Gastrocnemius medialis (tissue), 4 donors: ENCODE data around the gene TBC1D2. TPM values are rescaled to one million over a fixed set of nuclear protein-coding genes. Genes with fewer than 3 reads are reported as not detected.

Experiments used
- ATAC-seq, 2 donors: fragments of 150-250 bp; one replicate each; pipeline ENCODE4 v1.9.1; 2016
- DNase-seq, 2 donors: peaks; one replicate each; pipeline ENCODE4 v3.0.0-alpha.2; 2019
- H3K27ac ChIP-seq, 4 donors: fragments of 200-600 bp; sonication (generic); 1 replicate in 1 of 4; 2 replicates in 3 of 4; pipeline ENCODE4 v1.5.1; 2016 to 2018; ENCODE audit warnings: mild to moderate bottlenecking in 2 of 4, moderate library complexity in 1 of 4
- H3K27me3 ChIP-seq, 3 donors: fragments of 200-600 bp; sonication (generic) in 2 of 3; 1 replicate in 1 of 3; 2 replicates in 2 of 3; pipeline versions ENCODE4 v1.5.1 to v1.6.0; 2016 to 2019; ENCODE audit warnings: mild to moderate bottlenecking in 1 of 3, moderate library complexity in 1 of 3
- H3K36me3 ChIP-seq, 2 donors: fragments of 200-600 bp; sonication (generic) in 1 of 2; one replicate each; pipeline ENCODE4 v1.5.1; 2017 to 2018
- H3K4me1 ChIP-seq, 2 donors: fragments of 200-600 bp; sonication (generic) in 1 of 2; one replicate each; pipeline ENCODE4 v1.5.1; 2016 to 2017; ENCODE audit warnings: mild to moderate bottlenecking in 2 of 2
- H3K4me3 ChIP-seq, 4 donors: fragments of 200-600 bp; sonication (generic) in 3 of 4; 1 replicate in 1 of 4; 2 replicates in 3 of 4; pipeline ENCODE4 v1.5.1; 2016 to 2019; ENCODE audit warnings: mild to moderate bottlenecking in 2 of 4
- H3K9me3 ChIP-seq, 3 donors: fragments of 200-600 bp; sonication (generic) in 2 of 3; 1 replicate in 1 of 3; 2 replicates in 2 of 3; pipeline ENCODE4 v1.5.1; 2016 to 2019
- POLR2A ChIP-seq, 2 donors: fragments of 450-650 bp; IDR thresholded peaks; one replicate each; pipeline ENCODE4 v1.6.1; 2017; ENCODE audit warnings: antibody characterized with exemption in 2 of 2, mild to moderate bottlenecking in 2 of 2, moderate library complexity in 2 of 2
- in situ Hi-C, 4 donors: fragments of 200-750 bp; cut with MboI; loops; one replicate each; pipeline versions ENCODE4 v1.15.0 to v1.8.0; 2017; ENCODE audit warnings: low sequenced_read_pairs in 4 of 4
- intact Hi-C: fragments of 100-400 bp; cut with DNase I; formaldehyde crosslinking; loops from one replicate; pipeline ENCODE4 v1.15.1; 2023; ENCODE audit warnings: low total_unique reads
- total RNA-seq, 4 donors: library from RNA; depleted of rRNA; stranded (reverse); fragments of >200 nt; gene quantifications; one replicate each; pipeline versions ENCODE4 v1.1.0 to v1.2.3, GENCODE V29; 2016
- TF ChIP-seq, protein P1 (sequence below), 5 experiments: fragments of 450-650 bp in 3 of 5; fragments of 200-600 bp in 2 of 5; sonication (generic) in 2 of 5; IDR thresholded peaks in 4 of 5; conservative IDR thresholded peaks in 1 of 5; 1 replicate in 4 of 5; 2 replicates in 1 of 5; pipeline ENCODE4 v1.5.1; 2016 to 2019; ENCODE audit warnings: antibody characterized with exemption in 5 of 5, mild to moderate bottlenecking in 3 of 5, moderate library complexity in 3 of 5

The TBC1D2 gene
- total RNA-seq, 4 donors from 2014 or later: 0.66 to 2.9 (median 1.6) TPM

- peak overlapping the region; percentile 24 to 62 (median 46) for H3K27ac ChIP-seq
- intact Hi-C loops (no loop called here), in situ Hi-C loops (no loop called here)
- DNase-seq: peak; percentile 32 to 47
- no peak overlapping the region for H3K4me3 ChIP-seq
- H3K4me1 ChIP-seq: peaks cover 0 to 5% of the 10 kb centered on the region in 2 donors
- no peaks in the 10 kb centered on the region for H3K9me3 ChIP-seq
- no peak for TF ChIP-seq POLR2A (IDR thresholded peaks at IDR 0.05)
- TF ChIP-seq, protein P1, sequence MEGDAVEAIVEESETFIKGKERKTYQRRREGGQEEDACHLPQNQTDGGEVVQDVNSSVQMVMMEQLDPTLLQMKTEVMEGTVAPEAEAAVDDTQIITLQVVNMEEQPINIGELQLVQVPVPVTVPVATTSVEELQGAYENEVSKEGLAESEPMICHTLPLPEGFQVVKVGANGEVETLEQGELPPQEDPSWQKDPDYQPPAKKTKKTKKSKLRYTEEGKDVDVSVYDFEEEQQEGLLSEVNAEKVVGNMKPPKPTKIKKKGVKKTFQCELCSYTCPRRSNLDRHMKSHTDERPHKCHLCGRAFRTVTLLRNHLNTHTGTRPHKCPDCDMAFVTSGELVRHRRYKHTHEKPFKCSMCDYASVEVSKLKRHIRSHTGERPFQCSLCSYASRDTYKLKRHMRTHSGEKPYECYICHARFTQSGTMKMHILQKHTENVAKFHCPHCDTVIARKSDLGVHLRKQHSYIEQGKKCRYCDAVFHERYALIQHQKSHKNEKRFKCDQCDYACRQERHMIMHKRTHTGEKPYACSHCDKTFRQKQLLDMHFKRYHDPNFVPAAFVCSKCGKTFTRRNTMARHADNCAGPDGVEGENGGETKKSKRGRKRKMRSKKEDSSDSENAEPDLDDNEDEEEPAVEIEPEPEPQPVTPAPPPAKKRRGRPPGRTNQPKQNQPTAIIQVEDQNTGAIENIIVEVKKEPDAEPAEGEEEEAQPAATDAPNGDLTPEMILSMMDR (IDR thresholded peaks at IDR 0.05 in 4 of 5, conservative IDR thresholded peaks at IDR 0.05 in 1 of 5): no peak
- no peaks in the 10 kb centered on the region for H3K27me3 ChIP-seq
- no peaks in the 10 kb centered on the region for H3K36me3 ChIP-seq
- ATAC-seq: peak; percentile 33 to 42
Observed at GRCh38 chr9:98248737-98249474, 6.5 kb downstream of the TBC1D2 start.

- Histone ChIP-seq H3K4me1 (peaks cover 0 to 5% of the 10 kb centered on the region in 2 donors), H3K27ac (peak overlapping the region; percentile 24 to 62 (median 46))
Observed at GRCh38 chr9:98247831-98248657, 7.4 kb downstream of the TBC1D2 start.

GRCh38 chr9:98242426-98242825 lies 13.0 kb downstream of the TBC1D2 start:
- no peak overlapping the region for H3K27ac ChIP-seq
- H3K4me3 ChIP-seq: no peak overlapping the region
- in situ Hi-C loops (no loop called here), intact Hi-C loops (no loop called here)
- ATAC-seq (no peak), DNase-seq (no peak)
- no peaks in the 10 kb centered on the region for H3K9me3 ChIP-seq
- H3K36me3 ChIP-seq: no peaks in the 10 kb centered on the region
- no peak for TF ChIP-seq POLR2A (IDR thresholded peaks at IDR 0.05)
- TF ChIP-seq, protein P1 (IDR thresholded peaks at IDR 0.05 in 4 of 5, conservative IDR thresholded peaks at IDR 0.05 in 1 of 5): no peak
- H3K4me1 ChIP-seq: no peaks in the 10 kb centered on the region
- H3K27me3 ChIP-seq: no peaks in the 10 kb centered on the region

More at GRCh38 chr9:98247831-98248657, 7.4 kb downstream of the TBC1D2 start:
- no peak overlapping the region for H3K4me3 ChIP-seq
- TF ChIP-seq, protein P1 (IDR thresholded peaks at IDR 0.05 in 4 of 5, conservative IDR thresholded peaks at IDR 0.05 in 1 of 5): no peak
- TF ChIP-seq POLR2A (IDR thresholded peaks at IDR 0.05): no peak
- DNase-seq: no peak
- H3K36me3 ChIP-seq: no peaks in the 10 kb centered on the region
- H3K27me3 ChIP-seq: no peaks in the 10 kb centered on the region
- no peaks in the 10 kb centered on the region for H3K9me3 ChIP-seq
- no peak for ATAC-seq
- in situ Hi-C loops (no loop called here), intact Hi-C loops (no loop called here)

GRCh38 chr9:98241357-98242300 lies 13.8 kb downstream of the TBC1D2 start:
- DNase-seq: no peak
- no peak for TF ChIP-seq POLR2A (IDR thresholded peaks at IDR 0.05)
- TF ChIP-seq, protein P1 (IDR thresholded peaks at IDR 0.05 in 4 of 5, conservative IDR thresholded peaks at IDR 0.05 in 1 of 5): no peak
- H3K4me3 ChIP-seq: no peak overlapping the region
- H3K9me3 ChIP-seq: no peaks in the 10 kb centered on the region
- H3K36me3 ChIP-seq: no peaks in the 10 kb centered on the region
- in situ Hi-C loops: no loop called here
- H3K27ac ChIP-seq: no peak overlapping the region
- H3K4me1 ChIP-seq: no peaks in the 10 kb centered on the region
- ATAC-seq: no peak
- H3K27me3 ChIP-seq: no peaks in the 10 kb centered on the region
- intact Hi-C loops: no loop called here
